Brain pericyte (primary cell): ENCODE results near the gene RALGDS.
"Not testable (repeated sequence)": the region's sequence is repeated elsewhere in the genome, so short reads cannot be mapped to it uniquely, and the experiment has no call there.

Experiments used
- DNase-seq: peaks from one replicate; pipeline ENCODE4 v3.0.0-alpha.2; 2012; ENCODE audit warnings: low read depth, low spot score

Gene RALGDS

GRCh38 chr9:133068431-133068830 is 52.6 kb downstream of the RALGDS start:
- DNase-seq: not testable (repeated sequence)

GRCh38 chr9:133067813-133068212 is 53.2 kb downstream of the RALGDS start:
- DNase-seq: no peak

DNA sequence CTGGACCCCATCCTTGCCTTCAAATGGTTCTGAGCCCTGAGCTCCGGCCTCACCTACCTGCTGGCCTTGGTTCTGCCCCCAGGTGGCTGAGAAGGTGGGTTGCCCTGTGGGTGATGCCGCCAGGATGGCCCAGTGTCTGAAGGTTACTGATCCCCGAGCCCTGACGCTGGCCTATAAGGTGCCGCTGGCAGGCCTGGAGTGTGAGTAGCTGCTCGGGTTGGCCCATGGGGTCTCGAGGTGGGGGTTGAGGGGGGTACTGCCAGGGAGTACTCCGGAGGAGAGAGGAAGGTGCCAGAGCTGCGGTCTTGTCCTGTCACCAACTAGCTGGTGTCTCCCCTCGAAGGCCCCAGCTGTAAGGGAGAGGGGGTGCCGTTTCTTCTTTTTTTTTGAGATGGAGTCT is 54.0 kb downstream of the RALGDS start:
- no peak for DNase-seq

GRCh38 chr9:133066181-133066983 is 54.7 kb downstream of the RALGDS start:
- DNase-seq: no peak

DNA sequence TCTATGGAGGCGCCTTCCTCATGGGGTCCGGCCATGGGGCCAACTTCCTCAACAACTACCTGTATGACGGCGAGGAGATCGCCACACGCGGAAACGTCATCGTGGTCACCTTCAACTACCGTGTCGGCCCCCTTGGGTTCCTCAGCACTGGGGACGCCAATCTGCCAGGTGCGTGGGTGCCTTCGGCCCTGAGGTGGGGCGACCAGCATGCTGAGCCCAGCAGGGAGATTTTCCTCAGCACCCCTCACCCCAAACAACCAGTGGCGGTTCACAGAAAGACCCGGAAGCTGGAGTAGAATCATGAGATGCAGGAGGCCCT is 56.0 kb downstream of the RALGDS start:
- no peak for DNase-seq

GRCh38 chr9:133064241-133065069 is 56.6 kb downstream of the RALGDS start:
- no peak for DNase-seq

DNA sequence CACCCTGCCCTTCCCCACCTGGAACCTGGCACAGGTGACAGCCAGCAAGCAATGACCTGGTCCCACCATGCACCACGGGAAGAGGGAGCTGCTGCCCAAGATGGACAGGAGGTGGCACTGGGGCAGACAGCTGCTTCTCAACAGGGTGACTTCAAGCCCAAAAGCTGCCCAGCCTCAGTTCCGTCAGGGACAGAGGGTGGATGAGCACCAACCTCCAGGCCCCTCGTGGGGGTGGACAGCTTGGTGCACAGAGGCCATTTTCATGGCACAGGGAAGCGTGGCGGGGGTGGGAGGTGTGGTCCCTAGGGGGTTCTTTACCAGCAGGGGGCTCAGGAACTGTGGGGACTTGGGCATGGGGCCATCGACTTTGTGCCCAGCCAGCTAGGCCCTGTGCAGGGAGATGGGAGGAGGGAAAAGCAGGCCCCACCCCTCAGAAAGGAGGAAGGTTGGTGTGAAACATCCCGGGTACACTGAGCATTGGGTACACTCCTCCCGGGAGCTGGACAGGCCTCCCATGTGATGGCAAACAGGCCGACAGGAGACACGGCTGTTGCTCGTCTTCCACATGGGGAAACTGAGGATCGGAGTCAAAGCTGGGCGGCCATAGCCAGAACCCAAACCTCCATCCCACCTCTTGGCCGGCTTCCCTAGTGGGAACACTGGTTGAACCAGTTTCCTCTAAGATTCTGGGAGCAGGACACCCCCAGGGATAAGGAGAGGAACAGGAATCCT is 57.4 kb downstream of the RALGDS start:
- no peak for DNase-seq

DNA sequence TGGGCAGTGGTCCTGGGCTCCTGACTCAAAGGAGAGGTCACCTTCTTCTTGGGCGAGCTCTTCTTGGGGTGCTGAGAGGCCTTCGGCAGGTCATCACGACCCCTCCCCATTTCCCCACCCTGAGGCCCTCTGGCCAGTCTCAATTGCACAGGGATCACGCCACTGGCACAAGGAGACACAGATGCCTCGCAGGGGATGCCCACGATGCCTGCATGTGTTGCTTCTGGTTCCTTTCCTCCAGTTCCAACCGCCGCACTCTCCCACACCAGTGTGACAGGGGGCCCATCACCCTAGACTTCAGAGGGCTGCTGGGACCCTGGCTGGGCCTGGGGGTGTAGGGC is 57.9 kb downstream of the RALGDS start:
- DNase-seq: no peak

DNA sequence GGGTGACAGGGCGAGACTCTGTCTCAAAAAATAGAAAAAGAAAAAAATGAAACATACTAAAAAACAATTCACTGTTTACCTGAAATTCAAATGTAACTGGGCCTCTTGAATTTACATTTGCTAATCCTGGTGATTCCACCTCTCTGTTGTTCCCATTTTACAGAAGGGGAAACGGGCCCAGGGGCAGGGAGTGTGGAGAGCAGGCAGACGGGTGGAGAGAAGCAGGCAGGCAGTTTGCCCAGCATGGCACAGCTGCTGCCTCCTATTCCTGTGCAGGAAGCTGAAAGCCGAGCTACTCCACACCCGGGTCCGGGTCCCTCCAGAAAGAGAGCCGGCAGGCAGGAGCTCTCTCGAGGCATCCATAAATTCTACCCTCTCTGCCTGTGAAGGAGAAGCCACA is 58.5 kb downstream of the RALGDS start:
- DNase-seq: not testable (repeated sequence)

DNA sequence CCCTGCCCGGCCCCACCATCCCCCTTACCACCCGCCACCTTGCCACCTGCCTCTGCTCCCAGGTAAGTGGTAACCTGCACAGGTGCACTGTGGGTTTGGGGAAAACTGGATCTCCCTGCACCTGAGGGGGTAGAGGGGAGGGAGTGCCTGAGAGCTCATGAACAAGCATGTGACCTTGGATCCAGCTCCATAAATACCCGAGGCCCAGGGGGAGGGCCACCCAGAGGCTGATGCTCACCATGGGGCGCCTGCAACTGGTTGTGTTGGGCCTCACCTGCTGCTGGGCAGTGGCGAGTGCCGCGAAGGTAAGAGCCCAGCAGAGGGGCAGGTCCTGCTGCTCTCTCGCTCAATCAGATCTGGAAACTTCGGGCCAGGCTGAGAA is 59.3 kb downstream of the RALGDS start, which contains the start of gene CEL:
TSS of gene CEL (plus strand) at position 218 of the 382 bp plus-strand sequence. CDS start at position 240, 22 bp downstream.
- DNase-seq: not testable (repeated sequence)

DNA sequence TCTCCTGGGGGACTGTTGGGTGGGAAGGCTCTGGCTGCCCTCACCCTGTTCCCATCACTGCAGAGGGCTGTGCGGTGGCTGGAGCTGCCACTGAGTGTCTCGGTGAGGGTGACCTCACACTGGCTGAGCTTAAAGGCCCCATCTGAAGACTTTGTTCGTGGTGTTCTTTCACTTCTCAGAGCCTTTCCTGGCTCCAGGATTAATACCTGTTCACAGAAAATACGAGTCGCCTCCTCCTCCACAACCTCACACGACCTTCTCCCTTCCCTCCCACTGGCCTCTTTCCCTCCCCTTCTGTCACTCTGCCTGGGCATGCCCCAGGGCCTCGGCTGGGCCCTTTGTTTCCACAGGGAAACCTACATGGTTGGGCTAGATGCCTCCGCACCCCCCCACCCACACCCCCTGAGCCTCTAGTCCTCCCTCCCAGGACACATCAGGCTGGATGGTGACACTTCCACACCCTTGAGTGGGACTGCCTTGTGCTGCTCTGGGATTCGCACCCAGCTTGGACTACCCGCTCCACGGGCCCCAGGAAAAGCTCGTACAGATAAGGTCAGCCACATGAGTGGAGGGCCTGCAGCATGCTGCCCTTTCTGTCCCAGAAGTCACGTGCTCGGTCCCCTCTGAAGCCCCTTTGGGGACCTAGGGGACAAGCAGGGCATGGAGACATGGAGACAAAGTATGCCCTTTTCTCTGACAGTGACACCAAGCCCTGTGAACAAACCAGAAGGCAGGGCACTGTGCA is 59.8 kb downstream of the RALGDS start:
- not testable (repeated sequence) for DNase-seq

DNA sequence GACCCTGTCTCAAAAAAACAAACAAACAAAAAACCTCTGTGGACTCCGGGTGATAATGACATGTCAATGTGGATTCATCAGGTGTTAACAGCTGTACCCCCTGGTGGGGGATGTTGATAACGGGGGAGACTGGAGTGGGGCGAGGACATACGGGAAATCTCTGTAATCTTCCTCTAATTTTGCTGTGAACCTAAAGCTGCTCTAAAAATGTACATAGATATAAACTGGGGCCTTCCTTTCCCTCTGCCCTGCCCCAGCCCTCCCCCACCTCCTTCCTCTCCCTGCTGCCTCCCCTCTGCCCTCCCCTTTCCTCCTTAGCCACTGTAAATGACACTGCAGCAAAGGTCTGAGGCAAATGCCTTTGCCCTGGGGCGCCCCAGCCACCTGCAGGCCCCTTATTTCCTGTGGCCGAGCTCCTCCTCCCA is 60.6 kb downstream of the RALGDS start:
- DNase-seq: no peak

- no peak for DNase-seq
Observed at GRCh38 chr9:133059623-133060022, 61.4 kb downstream of the RALGDS start.

DNA sequence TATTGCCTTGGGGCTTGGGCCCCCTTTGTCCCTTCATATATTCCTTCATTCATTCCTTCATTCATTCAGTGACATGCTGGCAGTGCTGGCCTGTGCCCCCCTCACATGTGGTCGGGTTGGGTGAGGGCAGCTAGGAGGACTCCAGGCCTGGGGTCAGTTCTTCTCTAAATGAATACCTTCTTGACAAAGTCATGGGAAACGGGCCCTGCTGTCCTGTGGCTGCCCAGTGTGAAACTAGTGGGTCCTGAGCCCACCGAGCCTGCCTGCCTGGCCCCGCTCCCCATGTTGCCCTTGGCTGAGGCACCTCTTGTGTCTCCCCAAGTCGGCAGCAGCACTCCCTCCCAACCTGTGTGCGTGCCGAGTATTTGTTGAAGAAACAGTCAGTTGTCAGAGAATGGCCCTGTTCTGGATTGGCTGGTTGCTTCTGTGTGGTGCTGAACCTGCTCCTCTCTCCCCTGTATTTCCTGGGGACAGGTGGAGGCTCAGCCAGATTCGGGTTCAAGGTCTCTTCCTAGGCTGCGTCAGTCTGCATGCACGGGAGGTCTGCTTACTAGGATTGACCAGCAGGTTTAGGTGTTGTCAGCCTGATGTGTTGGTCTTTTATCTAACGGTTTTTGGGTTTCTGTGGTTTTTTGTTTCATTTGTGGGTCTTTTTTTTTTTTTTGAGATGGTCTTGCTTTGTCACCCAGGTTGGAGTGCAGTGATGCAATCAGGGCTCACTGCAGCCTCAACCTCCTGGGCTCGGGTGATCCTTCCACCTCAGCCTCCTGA is 62.3 kb downstream of the RALGDS start:
- DNase-seq: no peak

DNA sequence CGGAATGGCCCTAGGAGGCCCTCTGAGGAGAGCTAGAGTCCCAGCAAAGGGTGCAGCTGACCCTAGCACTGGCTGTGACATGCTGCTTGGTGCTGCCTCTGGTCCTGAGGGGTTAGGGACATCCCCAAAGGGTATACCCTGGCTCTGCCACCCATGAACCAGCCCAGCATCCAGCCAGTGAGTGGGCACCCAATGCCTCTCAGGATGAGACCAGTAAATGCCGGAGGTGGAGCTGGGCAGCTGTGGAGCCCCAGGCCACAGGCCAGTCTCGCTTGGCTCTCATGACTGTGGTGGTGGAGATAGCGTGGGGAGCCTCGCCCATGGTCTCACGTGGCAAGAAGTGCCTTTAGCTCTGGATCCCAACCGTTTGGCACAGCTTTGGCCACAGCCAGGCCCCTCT is 63.0 kb downstream of the RALGDS start:
- DNase-seq: no peak

DNA sequence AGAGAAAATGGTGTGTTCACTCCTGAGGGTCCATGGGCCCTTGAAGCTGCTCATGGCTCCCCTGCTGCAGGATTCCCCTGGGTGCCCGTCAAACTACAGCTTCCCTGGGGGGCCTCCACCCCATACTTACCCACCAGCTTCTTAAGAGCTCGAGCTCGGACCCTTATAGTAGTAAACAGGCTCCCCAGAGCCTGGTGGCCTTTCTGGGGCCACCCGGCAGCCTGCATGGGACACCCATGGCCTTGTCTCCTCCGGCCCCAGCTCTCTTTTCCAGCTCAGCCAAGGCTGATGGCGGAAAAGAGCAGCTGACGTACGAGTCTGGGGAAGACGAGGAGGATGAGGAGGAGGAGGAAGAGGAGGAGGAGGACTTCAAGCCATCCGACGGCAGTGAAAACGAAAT is 63.5 kb downstream of the RALGDS start:
- DNase-seq: no peak

GRCh38 chr9:133057006-133057405 is 64.0 kb downstream of the RALGDS start:
- no peak for DNase-seq

- no peak for DNase-seq
Observed at GRCh38 chr9:133056533-133056932, 64.5 kb downstream of the RALGDS start.

DNA sequence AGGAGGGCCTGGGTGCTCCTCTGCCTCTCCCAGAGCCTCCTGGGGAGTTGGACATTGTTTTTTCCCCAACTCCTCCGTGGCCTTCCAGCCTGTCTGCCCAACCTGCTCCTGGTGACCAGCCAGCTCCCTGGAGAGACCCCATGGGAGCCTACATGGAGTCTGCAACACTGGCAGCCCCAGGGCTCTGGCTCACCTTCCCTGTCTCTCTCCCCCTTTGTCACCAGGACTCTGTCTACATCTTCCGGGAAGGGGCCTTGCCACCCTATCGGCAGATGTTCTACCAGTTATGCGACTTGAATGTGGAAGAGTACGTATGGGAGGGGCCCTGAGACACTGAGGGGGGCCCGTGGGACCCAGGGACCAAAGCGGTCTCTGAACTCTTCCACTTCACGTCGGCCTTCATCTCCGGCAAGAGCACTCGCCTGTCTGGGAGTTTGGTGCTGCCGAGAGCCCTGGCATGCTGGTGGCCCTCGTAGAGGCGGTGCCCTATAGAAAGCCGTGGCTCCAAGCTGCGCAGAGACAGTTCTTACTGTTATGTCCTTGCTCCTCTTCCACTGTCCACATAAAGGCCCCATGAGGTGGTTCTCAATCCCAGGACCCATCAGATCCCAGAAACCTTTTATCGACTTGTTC is 65.1 kb downstream of the RALGDS start:
- DNase-seq: no peak

- DNase-seq: peak; percentile 67
Observed at GRCh38 chr9:133054966-133055365, 66.1 kb downstream of the RALGDS start.
